ENCODE data around the gene HSPA9. TPM values are rescaled to one million over a fixed set of nuclear protein-coding genes. Genes with fewer than 3 reads are reported as not detected.
A peak's percentile ranks its signal among the peaks of the same experiment; 100 is the strongest.

The HSPA9 gene
- total and polyA plus RNA-seq, 9 of the 15 experiments (the other 6 are each of a cell fraction or from before 2014, with no cell fraction given): 195 to 583 (median 514) TPM

- CTCF ChIA-PET (ENCODE audit: low intra/inter-chr PET ratio): no interaction called here
- peak; percentile 47 for TF ChIP-seq POLR2G (IDR thresholded peaks at IDR 0.05; ENCODE audit: low read depth, low read length)
- no peak for TF ChIP-seq PHF20 (IDR thresholded peaks at IDR 0.05; ENCODE audit: partially characterized antibody)
- TF ChIP-seq DLX4 (CRISPR knock-in tag; IDR thresholded peaks at IDR 0.05): no peak
- 0 out of 2 replicates have a peak, but pooled peaks have one; percentile 34 for TF ChIP-seq HMGXB4 (CRISPR knock-in tag; IDR thresholded peaks at IDR 0.05)
- no peak for TF ChIP-seq IFI16 (CRISPR knock-in tag; IDR thresholded peaks at IDR 0.05)
- 0 out of 2 replicates have a peak, but pooled peaks have one; percentile 44 for TF ChIP-seq ZNF232 (CRISPR knock-in tag; IDR thresholded peaks at IDR 0.05)
- TF ChIP-seq RBFOX2 (IDR thresholded peaks at IDR 0.05; ENCODE audit: low read depth, low read length): peak; percentile 64; the same call in 1 of the 2 replicates
- DNase-seq (ENCODE audit: extremely low read depth in 1 of 4, low spot score in 3 of 4): no peak
- in situ Hi-C loops (cut with MboI) (no loop called here), intact Hi-C loops (cut with micrococcal nuclease) (no loop called here)
- H3K9me3 ChIP-seq (replicated peaks; ENCODE audit: control insufficient read depth, insufficient read depth, low read depth, low read length): no peaks in the 10 kb centered on the region
- BruUV-seq (replicated peaks): no TSS peak
- whole genome bisulfite sequencing (ENCODE audit: insufficient coverage, low coverage, missing lambda C conversion rate): 98% methylated on average over 9 of the region's 9 CpGs
- no peak for FAIRE-seq
- no peak overlapping the region for H3K4me3 ChIP-seq
- no peaks in the 10 kb centered on the region for H3K9me1 ChIP-seq (ENCODE audit: control insufficient read depth, insufficient read depth, low read length)
- H3K4me2 ChIP-seq (ENCODE audit: insufficient read depth, low read length): no peak overlapping the region
- no peaks in the 10 kb centered on the region; the same call in 1 of the 2 replicates for H4K20me1 ChIP-seq (replicated peaks; ENCODE audit: control insufficient read depth, insufficient read depth, low read length)
- POLR2A ChIA-PET: interaction anchor here (0.6 to 0.8 kb wide), 3 partner anchors 16 to 375 kb away, joined by 3 to 4 read pairs (median 3); no protein-coding TSS in a partner anchor
- H2AFZ ChIP-seq (ENCODE audit: low read depth, low read length): no peak overlapping the region
- peaks cover 96% of the 10 kb centered on the region for H3K79me2 ChIP-seq (ENCODE audit: control insufficient read depth, insufficient read depth, low read length)
- ATAC-seq: no peak
- no peak overlapping the region; the same call in 2 of the 3 replicates for H3K27ac ChIP-seq (ENCODE audit: extremely low read depth, low read depth, low read length)
- H3K27me3 ChIP-seq (ENCODE audit: control insufficient read depth in 2 of 2, insufficient read depth in 2 of 2, low read length in 2 of 2): no peaks in the 10 kb centered on the region
- no peak overlapping the region for H3K9ac ChIP-seq (ENCODE audit: insufficient read depth in 1 of 2, low read depth in 2 of 2, low read length in 2 of 2)
- peaks cover 7 to 8% of the 10 kb centered on the region in 2 experiments; a peak in 4 of 5 replicates for H3K4me1 ChIP-seq (replicated peaks in 1 of 2; ENCODE audit: control insufficient read depth in 2 of 2, insufficient read depth in 2 of 2, low read length in 2 of 2)
- H3K36me3 ChIP-seq (ENCODE audit: control insufficient read depth, insufficient read depth, low read length): peaks cover 86% of the 10 kb centered on the region
Measured at GRCh38 chr5:138570871-138571270, 4.3 kb downstream of the HSPA9 start.

All from K562 (cell line).